Measurements from ENCODE around the gene ARFGAP3.

DNA sequence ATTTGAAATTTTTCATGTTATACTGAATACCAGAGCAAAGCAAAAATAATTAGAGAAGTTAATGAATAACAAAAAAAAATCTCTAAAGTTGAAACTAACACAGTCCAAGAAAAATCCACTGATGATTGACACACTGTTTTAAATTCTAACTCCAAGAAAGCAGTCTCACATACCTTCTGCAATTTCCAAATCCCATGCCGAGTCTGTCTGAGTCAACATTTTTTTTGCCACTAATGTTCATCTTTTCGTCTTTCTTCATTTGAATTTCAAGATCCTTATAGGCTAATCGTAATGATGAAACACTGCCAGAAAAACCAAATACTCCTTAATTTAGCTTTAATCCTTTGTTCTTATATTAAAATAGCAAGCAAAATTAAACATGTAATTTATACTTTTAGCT, 39.5 kb downstream of the ARFGAP3 start:
- TF ChIP-seq POLR2AphosphoS5 (IDR thresholded peaks at IDR 0.05), result no peak
- TF ChIP-seq CTCF (IDR thresholded peaks at IDR 0.05), result no peak
- no peak for TF ChIP-seq POLR2A (IDR thresholded peaks at IDR 0.05)

Measured in gastroesophageal sphincter (tissue), 3 donors.